Brain microvascular endothelial cell (primary cell): ENCODE results near the gene ATP6V0A4.
"Not testable (repeated sequence)": the region's sequence is repeated elsewhere in the genome, so short reads cannot be mapped to it uniquely, and the experiment has no call there.

Experiments
- DNase-seq: peaks from one replicate; pipeline ENCODE4 v3.0.0-alpha.2; 2020
- H3K27ac ChIP-seq: fragments of 250-450 bp; sonication (Bioruptor Pico); 2 replicates; pipeline ENCODE4 v1.5.1; 2020; ENCODE audit warnings: mild to moderate bottlenecking, moderate library complexity
- H3K27me3 ChIP-seq: fragments of 250-450 bp; sonication (Bioruptor Pico); replicated peaks from 2 replicates; pipeline ENCODE4 v1.5.1; 2020; ENCODE audit warnings: mild to moderate bottlenecking
- H3K36me3 ChIP-seq: fragments of 250-450 bp; sonication (Bioruptor Pico); replicated peaks from 2 replicates; pipeline ENCODE4 v1.5.1; 2020; ENCODE audit warnings: mild to moderate bottlenecking
- H3K4me3 ChIP-seq: 2 replicates; pipeline ENCODE4 v1.5.1; 2011; ENCODE audit warnings: low read depth, mild to moderate bottlenecking, control low read depth, low read length, moderate library complexity
- CTCF ChIP-seq: IDR thresholded peaks from 2 replicates; pipeline ENCODE4 v1.5.1; 2011; ENCODE audit warnings: low read depth, mild to moderate bottlenecking, moderate library complexity, low read length, control low read depth, inconsistent platforms; ENCODE audit errors: missing control alignments
- in situ Hi-C: cut with HindIII; loops from 2 replicates; pipeline ENCODE4 v1.10.0; 2017; ENCODE audit warnings: low sequenced_read_pairs, low pct_ligation_motif_present

The ATP6V0A4 gene

GRCh38 chr7:138802706-138803105, 4.7 kb upstream of the ATP6V0A4 start:
- H3K27ac ChIP-seq: no peak overlapping the region
- H3K36me3 ChIP-seq: no peaks in the 10 kb centered on the region
- TF ChIP-seq CTCF: no peak
- in situ Hi-C loops: no loop called here
- no peak for DNase-seq
- no peaks in the 10 kb centered on the region for H3K27me3 ChIP-seq
- H3K4me3 ChIP-seq: no peak overlapping the region

GRCh38 chr7:138801256-138801655, 3.3 kb upstream of the ATP6V0A4 start:
- Histone ChIP-seq H3K27me3 (peaks cover 3% of the 10 kb centered on the region), H3K36me3 (no peaks in the 10 kb centered on the region), H3K27ac (no peak overlapping the region), H3K4me3 (no peak overlapping the region)
- in situ Hi-C loops: no loop called here
- DNase-seq: no peak
- no peak for TF ChIP-seq CTCF

- Histone ChIP-seq H3K4me3 (no peak overlapping the region), H3K27me3 (peaks cover 3% of the 10 kb centered on the region), H3K36me3 (no peaks in the 10 kb centered on the region), H3K27ac (no peak overlapping the region)
- DNase-seq: no peak
- no peak for TF ChIP-seq CTCF
- in situ Hi-C loops: no loop called here
These were observed 1.5 kb upstream of the ATP6V0A4 start for GRCh38 chr7:138799336-138800000.

- H3K36me3 ChIP-seq: no peaks in the 10 kb centered on the region
- H3K27ac ChIP-seq: no peak overlapping the region
- in situ Hi-C loops: no loop called here
- no peak for DNase-seq
- H3K27me3 ChIP-seq: peaks cover 3% of the 10 kb centered on the region
- H3K4me3 ChIP-seq: no peak overlapping the region
- TF ChIP-seq CTCF: no peak
These were observed 840 bp upstream of the ATP6V0A4 start for GRCh38 chr7:138798836-138799235.

- H3K36me3 ChIP-seq, H3K27ac ChIP-seq, H3K27me3 ChIP-seq, H3K4me3 ChIP-seq, in situ Hi-C loops, DNase-seq: not testable (repeated sequence)
These were observed 950 bp downstream of the ATP6V0A4 start for GRCh38 chr7:138797046-138797445.

GRCh38 chr7:138796038-138796615, 1.9 kb downstream of the ATP6V0A4 start:
- no peak overlapping the region for H3K27ac ChIP-seq
- in situ Hi-C loops: no loop called here
- H3K27me3 ChIP-seq: peaks cover 3% of the 10 kb centered on the region
- H3K4me3 ChIP-seq: no peak overlapping the region
- DNase-seq: no peak
- H3K36me3 ChIP-seq: no peaks in the 10 kb centered on the region
- TF ChIP-seq CTCF: no peak
